ENCODE results near the gene PPP6R2.

PPP6R2 gene, protein sequence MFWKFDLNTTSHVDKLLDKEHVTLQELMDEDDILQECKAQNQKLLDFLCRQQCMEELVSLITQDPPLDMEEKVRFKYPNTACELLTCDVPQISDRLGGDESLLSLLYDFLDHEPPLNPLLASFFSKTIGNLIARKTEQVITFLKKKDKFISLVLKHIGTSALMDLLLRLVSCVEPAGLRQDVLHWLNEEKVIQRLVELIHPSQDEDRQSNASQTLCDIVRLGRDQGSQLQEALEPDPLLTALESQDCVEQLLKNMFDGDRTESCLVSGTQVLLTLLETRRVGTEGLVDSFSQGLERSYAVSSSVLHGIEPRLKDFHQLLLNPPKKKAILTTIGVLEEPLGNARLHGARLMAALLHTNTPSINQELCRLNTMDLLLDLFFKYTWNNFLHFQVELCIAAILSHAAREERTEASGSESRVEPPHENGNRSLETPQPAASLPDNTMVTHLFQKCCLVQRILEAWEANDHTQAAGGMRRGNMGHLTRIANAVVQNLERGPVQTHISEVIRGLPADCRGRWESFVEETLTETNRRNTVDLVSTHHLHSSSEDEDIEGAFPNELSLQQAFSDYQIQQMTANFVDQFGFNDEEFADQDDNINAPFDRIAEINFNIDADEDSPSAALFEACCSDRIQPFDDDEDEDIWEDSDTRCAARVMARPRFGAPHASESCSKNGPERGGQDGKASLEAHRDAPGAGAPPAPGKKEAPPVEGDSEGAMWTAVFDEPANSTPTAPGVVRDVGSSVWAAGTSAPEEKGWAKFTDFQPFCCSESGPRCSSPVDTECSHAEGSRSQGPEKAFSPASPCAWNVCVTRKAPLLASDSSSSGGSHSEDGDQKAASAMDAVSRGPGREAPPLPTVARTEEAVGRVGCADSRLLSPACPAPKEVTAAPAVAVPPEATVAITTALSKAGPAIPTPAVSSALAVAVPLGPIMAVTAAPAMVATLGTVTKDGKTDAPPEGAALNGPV

DNA sequence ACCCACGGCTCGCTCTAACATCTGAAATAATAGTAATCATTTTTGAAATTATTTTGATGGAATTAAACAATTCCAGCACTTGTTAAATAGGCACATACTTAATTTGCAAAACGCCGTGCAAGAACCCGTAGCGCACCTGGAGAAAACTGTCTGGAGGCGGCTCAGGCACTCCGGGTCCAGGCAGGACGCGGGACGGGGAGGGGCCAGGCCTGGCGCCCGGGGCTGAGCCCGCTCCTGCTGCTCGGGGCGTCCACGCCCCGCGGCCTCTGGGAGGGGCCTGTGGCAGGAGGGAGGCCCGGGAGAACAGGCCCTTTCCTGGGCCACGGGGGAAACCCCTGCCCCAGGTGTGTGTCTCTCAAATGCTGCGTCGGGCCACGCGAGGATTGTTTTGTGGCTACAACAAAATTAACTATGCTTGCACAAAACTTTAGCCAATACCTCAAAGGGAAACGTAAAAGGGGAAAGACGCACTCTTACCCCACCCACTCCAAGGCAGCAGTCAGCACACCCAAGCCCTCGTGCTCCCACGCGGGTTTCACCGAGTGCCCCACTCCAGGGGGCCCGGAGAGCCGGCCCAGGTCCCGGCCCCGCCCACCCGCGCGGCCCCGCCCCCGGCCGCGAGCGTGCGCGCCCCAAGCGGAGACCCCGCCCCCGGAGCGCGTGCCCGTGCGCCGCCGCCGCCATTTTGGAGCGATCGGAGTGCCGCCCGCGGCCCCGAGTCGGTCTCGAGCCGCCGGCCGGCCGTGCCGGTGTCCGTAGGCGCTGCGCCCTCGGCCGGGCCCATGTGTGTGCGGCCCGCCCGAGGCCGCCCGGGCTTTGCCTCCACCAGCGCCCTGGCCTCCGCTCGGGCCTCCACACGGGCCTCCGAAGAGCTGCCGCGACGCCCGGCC lies at the start of gene PPP6R2:
Gene PPP6R2 (plus strand): TSS at position 677 of the 890 bp plus-strand sequence. CDS start 50,582 bp downstream, outside the sequence.
- peak within 1 kb of the TSS; percentile 71 for H3K27ac ChIP-seq
- TF ChIP-seq, protein P1, sequence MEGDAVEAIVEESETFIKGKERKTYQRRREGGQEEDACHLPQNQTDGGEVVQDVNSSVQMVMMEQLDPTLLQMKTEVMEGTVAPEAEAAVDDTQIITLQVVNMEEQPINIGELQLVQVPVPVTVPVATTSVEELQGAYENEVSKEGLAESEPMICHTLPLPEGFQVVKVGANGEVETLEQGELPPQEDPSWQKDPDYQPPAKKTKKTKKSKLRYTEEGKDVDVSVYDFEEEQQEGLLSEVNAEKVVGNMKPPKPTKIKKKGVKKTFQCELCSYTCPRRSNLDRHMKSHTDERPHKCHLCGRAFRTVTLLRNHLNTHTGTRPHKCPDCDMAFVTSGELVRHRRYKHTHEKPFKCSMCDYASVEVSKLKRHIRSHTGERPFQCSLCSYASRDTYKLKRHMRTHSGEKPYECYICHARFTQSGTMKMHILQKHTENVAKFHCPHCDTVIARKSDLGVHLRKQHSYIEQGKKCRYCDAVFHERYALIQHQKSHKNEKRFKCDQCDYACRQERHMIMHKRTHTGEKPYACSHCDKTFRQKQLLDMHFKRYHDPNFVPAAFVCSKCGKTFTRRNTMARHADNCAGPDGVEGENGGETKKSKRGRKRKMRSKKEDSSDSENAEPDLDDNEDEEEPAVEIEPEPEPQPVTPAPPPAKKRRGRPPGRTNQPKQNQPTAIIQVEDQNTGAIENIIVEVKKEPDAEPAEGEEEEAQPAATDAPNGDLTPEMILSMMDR (IDR thresholded peaks at IDR 0.05; ENCODE audit: low read depth, low read length, missing control alignments): no peak

DNA sequence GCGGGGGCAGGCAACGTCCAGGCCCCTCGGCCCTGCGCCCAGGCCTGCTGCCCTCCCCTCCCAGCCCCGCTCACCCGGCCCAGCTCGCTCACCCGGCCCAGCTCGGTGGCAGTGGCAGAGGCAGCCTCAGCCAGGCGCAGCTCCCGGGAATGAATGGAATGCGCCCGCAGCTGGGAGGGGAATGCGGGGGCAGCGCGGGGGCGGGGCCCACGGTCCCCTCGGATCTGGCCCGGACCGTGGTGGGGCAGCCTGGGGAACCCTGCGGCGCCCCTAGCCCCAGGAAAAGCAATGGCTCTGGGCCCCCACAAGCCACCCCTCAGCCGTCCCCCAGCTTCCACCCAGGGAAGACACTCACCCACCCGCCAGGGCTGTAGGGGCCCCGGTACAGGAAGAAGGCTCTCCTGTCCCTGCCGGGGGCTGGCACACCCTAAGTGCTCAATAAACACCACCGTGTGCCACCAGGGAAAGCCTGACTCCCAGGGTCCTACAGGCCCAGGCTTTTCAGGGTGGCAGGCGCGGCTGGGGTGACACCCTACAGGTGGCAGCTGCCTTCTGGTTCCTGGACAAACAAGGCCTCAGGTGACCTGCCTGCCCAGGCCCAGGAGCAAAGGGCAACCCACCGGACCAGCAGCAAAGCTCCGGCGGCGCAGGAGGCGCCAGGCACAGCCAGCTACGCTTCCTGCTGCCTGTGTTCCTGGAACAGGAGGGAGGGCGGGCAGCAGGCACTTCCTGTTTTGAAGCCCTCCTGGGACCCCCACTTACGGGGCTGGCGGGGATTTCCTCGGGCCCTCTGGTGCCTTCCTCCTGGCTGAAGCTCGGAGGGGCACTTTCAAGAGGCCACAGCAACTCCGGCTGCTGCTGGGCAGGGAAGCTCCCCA lies 49.4 kb upstream of the PPP6R2 start:
- peak; percentile 53 for DNase-seq
- Histone ChIP-seq H3K36me3 (replicated peaks) (peaks cover 20% of the 10 kb centered on the region), H3K4me3 (ENCODE audit: low read depth, low read length) (peak overlapping the region; percentile 22), H3K27me3 (replicated peaks) (no peaks in the 10 kb centered on the region), H3K27ac (peak overlapping the region; percentile 68)
- in situ Hi-C loops (cut with HindIII; ENCODE audit: low pct_ligation_motif_present, low sequenced_read_pairs): no loop called here
- TF ChIP-seq, protein P1 (IDR thresholded peaks at IDR 0.05; ENCODE audit: low read depth, low read length, missing control alignments): no peak

More for the DNA sequence above, at the start of gene PPP6R2:
- in situ Hi-C loops (cut with HindIII; ENCODE audit: low pct_ligation_motif_present, low sequenced_read_pairs): no loop called here
- H3K27me3 ChIP-seq (replicated peaks): no peaks in the 10 kb centered on the region
- peak within 1 kb of the TSS; percentile 70 for H3K4me3 ChIP-seq (ENCODE audit: low read depth, low read length)
- no peaks in the 10 kb centered on the region for H3K36me3 ChIP-seq (replicated peaks)
- peak; percentile 47 for DNase-seq

DNA sequence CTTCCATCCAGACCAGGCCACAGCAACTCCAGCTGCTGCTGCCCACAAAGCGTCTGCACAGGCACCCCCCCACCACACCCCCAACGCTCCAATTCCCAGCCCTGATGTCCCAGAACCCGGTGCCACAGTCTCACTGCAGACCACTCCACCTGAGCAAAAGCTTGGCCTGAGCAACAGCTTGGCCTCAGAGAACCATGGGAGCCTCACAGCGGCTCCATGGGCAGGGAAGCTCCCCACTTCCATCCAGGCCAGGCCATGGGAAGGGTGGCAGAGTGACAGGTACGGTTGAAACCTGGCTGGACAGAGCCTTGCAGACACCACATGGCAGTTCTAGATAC lies 48.8 kb upstream of the PPP6R2 start:
- DNase-seq: no peak
- in situ Hi-C loops (cut with HindIII; ENCODE audit: low pct_ligation_motif_present, low sequenced_read_pairs): no loop called here
- H3K27me3 ChIP-seq (replicated peaks): no peaks in the 10 kb centered on the region
- H3K4me3 ChIP-seq (ENCODE audit: low read depth, low read length): no peak overlapping the region
- peaks cover 14% of the 10 kb centered on the region for H3K36me3 ChIP-seq (replicated peaks)
- TF ChIP-seq, protein P1 (IDR thresholded peaks at IDR 0.05; ENCODE audit: low read depth, low read length, missing control alignments): no peak
- peak overlapping the region; percentile 68 for H3K27ac ChIP-seq

DNA sequence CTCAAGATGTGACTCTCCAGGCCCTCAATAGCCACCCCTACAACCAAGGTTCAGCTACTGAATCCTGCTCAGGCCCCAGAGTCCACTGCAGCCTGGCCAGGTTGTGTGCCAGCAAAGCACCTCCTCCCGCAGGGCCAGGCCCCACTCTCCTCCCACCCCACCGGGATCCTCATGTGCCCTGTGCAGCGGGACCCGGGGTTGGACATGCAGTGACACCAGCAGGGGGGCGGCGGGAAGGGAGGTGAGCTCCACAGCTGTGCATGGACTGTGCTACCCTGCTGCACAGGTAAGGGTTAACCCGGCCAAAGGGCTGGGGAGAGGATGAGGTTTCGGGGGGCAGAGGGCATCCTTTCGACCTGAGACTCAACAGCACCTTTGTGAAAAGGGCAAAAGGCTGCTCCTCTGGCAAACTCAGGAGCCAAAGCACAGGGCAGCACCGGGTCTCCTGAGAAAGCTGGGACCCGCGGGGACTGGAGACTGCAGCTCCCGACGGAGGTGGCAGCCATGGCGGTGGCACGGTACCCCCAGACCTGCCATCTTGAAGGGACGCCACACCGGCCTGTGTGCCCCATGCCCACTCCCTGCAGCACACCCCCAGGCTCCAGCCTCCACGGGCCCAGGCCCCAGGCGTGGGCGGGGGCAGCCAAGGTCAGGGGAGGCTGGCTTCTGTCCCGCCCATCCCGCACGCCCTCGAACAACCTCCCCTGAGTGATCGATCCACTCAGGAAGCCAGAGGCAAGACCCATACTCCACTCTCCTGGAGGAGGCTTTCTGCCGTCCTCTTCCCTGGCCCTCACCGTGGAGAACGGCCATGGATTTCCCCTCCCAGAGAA lies 46.3 kb upstream of the PPP6R2 start:
- TF ChIP-seq, protein P1 (IDR thresholded peaks at IDR 0.05; ENCODE audit: low read depth, low read length, missing control alignments): no peak
- H3K4me3 ChIP-seq (ENCODE audit: low read depth, low read length): no peak overlapping the region
- H3K27me3 ChIP-seq (replicated peaks): no peaks in the 10 kb centered on the region
- H3K36me3 ChIP-seq (replicated peaks): peaks cover 8% of the 10 kb centered on the region
- DNase-seq: no peak
- in situ Hi-C loops (cut with HindIII; ENCODE audit: low pct_ligation_motif_present, low sequenced_read_pairs): no loop called here
- H3K27ac ChIP-seq: no peak overlapping the region

Data from brain microvascular endothelial cell (primary cell).